NCI-H2081 treated with DMSO at 0.1 percent for 48 hours (cell line): ENCODE measurements around the gene MICU1.
"Not testable (repeated sequence)": the region's sequence is repeated elsewhere in the genome, so short reads cannot be mapped to it uniquely, and the experiment has no call there.

ENCODE experiments used
- DNase-seq: peaks from one replicate; lab custom pipeline; 2025; lab: John Stamatoyannopoulos, UW

The MICU1 gene

DNA sequence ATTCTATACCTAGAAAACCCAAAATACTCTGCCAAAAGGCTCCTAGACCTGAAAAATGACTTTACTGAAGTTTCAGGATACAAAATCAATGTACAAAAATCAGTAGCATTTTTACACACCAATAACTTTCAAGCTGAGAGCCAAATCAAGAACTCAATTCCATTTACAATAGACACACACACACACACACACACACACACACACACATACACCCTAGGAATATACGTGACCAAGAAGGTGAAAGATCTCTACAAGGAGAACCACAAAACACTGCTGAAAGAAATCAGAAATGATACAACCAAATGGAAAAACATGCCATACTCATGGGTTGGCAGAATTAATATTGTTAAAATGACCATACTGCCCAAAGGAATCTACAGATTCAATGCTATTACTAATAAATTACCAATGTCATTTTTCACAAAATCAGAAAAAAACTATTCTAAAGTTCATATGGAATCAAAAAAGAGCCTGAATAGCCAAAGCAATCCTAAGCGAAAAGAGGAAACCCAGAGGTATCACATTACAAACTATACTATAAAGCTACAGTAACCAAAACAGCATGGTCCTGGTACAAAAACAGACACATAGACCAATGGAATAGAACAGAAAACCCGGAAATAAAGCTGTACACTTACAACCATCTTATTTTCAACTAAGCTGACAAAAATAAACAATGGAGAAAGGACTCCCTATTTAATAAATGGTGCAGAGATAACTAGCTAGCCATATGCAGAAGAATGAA lies 122.0 kb downstream of the MICU1 start:
- no peak for DNase-seq

DNA sequence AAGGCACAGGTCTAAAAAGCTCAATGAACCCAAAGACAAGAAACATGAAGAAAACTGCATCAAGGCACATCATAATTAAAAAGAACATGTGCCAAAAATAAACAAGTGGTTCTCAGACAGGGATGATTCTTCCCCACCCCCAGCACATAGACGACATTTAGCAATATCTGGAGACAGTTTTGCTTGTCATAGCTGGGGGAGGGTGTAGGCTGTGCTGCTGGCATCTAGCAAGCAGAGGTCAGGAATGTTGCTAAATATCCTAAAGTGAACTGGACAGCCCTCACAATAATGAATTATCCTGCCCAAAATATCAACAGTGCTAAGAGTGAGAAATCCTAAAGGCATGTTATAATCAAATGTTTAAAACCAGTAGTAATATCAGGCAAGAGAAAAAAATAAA lies 122.6 kb downstream of the MICU1 start:
- no peak for DNase-seq

DNA sequence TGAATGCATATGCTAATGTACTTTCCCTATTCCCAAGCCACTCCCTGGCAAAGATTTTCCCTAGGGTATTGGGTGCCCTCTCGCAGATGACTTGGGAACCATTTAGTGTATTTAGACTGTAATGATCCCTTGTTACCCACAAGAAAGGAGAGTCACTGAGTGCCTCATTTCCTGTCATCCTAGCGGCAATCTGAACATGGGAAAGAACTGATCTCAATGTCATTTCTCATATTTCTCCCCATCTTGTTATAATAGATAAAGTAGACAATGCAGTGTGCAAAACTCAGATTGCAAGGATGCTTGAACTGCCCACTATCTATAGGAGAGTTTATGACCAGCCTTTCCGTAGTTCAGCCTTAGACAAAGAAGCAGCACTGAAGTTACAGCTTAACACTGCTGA lies 123.3 kb downstream of the MICU1 start:
- DNase-seq = no peak

DNA sequence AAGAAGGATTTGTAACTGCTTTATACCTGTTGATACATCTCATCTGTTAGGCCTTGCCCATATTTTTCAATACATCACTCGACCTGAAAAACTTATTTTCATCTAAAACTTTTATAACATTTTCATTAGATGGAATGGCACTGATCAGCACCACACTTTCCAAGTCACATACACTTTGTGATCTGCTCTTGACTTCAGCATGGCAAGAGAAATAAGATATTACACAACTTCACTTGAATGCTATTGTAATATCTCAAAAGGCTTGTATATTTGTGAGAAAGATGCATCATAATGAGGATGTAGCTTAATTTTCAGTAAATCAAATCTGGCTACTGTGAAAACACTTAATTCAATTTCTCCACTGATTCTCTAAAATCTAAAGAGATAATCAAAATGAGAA lies 126.2 kb downstream of the MICU1 start:
- no peak for DNase-seq

DNA sequence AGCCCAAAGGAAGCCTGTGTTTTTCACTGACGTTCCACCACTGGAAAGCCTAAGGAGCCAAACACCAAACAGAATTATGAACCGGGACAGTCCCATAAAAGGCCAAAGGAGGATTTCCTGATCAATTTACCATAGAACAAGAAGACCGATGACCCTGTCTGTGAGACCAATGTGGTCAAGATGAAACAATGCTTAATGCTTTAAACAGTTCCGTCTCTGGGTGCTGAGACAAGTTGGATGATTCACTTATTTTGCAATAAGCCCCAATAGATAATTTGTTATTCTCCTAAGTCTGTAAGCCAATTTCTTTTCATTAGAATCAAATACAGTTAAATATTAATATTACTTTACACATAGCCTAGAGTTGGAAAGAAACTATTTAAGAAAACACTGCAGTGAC lies 134.9 kb downstream of the MICU1 start:
- DNase-seq = no peak

DNA sequence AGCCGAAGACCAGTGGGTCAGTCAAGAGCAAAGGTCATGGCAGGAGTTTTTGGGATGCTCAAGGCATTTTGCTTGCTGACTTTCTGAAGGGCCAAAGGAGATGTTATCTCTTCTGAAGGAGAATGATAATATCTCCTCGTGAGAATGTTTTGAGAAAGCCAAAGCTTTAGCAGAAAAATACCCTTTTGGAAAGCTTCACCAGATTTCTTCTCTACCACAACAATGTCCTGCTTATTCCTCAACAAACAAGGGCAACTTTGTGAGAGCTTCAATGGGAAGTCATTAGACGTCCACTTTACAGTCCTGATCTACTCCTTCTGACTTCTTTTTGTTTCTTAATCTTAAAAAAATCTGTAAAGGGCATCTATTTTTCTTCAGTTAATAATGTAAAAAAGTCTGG lies 138.4 kb downstream of the MICU1 start:
- no peak for DNase-seq

DNA sequence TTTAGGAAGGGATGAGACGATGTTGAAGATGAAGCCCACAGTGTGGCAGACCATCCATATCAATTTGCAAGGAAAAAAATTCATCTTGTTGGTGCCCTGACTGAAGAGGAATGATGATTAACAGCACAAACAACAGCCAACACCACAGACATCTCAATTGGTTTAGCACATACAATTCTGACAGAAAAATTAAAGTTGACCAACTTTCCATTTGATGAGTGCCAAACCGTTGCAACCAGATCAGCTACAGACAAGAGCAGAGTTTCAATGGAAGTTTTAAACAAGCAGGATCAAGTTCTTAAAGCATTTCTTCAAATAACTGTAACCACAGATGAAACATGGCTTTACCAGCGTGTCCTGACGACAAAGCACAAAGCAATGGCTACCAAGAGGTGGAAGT lies 138.8 kb downstream of the MICU1 start:
- DNase-seq = no peak

DNA sequence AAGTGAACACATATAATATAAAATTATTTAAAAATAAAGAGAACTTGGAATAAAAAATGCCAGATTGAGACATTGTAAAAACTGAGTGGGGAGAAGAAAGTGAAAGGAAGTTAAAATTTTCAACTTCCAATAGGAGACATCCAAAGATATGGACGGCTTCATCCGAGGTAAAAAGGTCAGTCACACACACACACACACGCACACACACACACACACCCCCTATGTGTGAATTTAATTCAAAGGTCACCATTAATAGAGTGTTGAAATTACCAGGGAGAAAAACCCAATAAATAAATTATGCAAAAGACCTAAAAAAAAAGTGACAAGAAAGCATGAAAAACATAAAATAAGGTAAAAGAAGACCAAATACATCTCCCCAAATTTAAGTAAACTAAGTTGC lies 140.2 kb downstream of the MICU1 start:
- no peak for DNase-seq

DNA sequence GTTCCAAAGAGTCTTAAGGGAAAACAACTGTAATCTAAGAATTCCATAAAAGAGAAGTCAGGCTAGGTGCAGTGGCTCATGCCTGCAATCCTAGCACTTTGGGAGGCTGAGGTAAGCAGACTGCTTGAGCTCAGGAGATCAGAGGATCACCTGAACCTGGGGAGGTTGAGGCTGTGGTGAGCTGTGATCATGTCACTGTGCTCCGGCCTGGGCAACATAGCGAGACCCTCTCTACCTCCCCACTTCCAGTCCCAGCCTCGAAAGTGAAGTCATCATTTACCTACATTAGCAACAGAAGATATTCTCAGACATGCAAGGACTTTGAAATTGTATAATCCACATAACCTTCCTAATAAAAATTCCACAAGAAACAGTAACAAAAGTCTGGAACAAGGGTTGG lies 141.4 kb downstream of the MICU1 start:
- DNase-seq = no peak

DNA sequence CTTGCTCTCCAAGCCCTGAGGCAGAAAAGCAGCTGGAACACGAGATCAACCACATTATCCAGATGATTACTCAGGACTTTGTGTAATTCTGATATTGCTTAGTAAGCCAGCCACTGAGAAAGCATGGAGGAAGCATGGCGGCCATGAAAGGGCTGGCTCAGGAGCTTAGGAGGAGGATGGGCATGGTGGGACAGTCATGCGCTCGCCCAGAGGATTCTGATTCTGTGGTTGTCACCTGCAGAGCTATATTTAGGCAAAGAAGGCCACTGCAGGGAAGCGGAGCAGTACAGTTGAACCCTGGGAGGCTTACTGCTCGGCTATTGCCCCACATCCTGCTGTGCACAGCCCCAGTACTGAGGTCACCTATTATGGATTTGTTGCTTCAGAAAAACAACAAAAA lies 142.4 kb downstream of the MICU1 start:
- no peak for DNase-seq

DNA sequence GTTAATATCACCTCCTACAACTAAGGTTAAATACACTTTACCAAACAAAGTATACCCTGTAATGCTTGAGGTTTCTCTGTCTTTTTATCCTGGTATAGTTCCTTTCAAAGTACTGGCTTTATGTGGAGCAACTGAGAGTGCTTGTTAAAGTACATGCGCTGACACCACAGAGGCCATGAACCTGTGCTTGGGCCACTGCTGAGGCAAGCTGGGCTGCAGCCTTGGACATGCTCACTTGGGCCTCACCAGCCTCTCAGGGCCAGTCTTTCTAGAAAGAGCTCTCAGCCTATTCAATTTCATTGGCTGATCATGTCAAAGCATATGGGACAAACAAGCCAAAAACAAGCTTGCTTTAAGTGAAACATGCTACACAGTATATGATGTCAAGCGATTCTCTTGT lies 145.0 kb downstream of the MICU1 start:
- DNase-seq = no peak

DNA sequence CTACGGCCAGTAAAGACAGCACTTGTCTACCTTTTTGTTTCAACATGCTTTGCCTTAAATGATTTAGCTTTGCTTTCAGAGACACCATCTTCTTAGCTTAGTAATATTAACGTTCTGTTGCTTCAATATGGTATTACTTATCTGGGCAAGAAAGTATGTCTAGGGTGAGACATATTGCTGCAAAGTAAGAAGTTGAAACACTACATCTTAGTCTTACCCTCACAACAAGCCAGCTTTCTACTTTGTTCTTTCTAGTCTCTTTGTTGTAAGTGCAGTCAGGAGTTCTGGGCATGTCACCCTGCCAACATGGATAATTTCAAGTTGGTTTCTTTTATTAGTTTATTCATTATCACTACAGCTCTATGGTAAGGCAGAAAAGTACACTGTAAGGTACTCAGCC lies 148.4 kb downstream of the MICU1 start:
- DNase-seq = no peak

DNA sequence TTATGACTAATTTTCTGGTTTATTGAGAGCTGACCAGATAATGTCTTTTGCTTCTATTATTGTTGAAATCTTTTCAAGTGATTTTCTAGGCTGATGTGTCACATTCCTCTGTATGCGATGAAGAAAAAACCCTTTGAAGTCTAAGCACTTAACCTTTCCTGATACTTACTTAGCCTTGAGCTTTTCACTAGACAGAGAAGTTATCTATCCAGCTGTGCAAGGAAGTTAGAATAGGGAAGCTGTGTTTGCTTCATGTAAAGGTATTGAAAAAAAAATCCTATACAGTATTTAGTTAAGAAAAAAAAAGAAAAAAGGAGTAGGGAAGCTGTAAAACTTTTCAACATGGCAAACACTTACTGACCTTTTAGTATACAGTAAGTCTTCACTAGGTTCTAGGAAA lies 153.6 kb downstream of the MICU1 start:
- no peak for DNase-seq

DNA sequence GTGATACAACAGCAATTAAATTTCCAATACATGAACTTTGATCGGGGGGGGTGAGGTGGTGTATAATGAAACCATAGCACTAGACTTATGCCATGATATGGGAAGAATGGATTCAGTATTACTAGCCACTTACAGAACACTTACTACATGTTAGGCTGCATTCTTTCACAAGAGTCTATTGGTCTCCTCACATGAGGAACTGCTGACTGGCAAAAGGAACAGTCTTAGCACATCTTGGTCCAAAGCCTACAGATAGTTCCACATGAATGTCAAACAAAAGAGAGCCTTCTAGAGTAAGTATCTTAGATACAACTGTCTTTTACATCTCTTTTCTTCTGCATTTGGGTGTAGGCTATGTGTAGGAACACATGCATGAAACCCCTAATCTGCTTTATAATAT lies 155.2 kb downstream of the MICU1 start:
- no peak for DNase-seq

DNA sequence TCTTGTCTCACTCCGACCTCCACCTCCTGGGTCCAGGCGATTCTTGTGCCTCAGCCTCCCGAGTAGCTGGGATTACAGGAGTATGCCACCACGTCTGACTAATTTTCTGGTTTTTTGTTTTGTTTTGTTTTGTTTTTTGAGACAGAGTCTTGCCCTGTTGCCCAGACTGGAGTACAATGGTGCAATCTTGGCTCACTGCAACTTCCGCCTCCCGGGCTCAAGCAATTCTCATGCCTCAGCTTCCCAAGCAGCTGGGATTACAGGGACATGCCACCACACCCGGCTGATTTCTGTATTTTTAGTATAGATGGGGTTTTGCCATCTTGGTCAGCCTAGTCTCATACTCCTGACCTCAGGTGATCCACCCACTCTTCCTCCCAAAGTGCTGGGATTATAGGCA lies 158.8 kb downstream of the MICU1 start:
- DNase-seq = not testable (repeated sequence)

DNA sequence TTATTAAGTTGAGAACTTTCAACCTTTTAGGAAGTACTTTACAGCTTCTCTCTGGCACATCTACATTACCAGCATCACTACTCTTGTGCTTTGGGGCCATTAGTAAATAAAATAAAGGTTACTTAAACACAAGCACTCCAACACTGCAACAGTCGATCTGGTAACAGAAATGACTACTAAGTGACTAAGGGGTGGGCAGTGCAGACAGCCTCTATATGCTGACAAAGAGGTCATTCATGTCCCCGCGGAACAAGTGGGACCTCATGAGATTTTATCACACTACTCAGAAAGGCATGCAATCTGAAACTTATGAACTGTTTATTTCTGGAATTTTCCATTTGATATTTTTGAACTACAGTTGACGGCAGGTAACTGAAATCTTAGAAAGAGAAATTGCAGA lies 159.9 kb downstream of the MICU1 start:
- no peak for DNase-seq

DNA sequence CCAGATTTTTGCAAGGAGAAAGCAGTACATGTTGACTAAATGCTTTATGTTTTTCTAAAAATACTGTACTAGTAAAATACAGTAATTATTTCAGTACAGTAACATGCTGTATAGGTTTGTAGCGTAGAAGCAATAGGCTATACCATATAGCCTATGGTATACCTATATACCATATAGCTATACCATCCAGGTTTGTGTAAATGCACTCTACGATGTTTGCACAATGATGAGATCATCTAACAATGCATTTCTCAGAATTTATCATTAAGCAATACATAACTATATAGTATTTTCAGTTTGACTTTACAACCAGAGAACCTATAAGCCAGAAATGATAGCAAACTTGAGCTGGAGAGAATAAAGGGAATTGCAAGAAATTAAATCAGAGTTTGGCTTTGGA lies 161.4 kb downstream of the MICU1 start:
- no peak for DNase-seq

DNA sequence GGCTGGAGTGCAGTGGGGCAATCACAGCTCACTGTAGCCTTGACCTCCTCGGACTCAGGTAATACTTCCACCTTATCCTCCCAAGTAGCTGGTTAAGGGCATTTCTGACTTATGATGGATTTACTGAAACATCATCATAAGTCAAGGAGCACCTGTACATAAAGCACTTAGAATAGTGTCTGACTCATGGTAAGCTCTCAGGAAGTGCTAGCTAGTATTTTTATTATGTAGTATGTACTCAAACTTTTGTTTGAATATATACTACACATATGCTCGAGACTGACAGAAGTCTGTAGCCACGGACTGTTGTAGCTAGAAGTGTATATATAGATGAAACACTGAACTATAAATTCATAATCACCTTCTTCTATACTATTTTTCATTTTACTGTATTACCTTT lies 163.6 kb downstream of the MICU1 start:
- DNase-seq = no peak

DNA sequence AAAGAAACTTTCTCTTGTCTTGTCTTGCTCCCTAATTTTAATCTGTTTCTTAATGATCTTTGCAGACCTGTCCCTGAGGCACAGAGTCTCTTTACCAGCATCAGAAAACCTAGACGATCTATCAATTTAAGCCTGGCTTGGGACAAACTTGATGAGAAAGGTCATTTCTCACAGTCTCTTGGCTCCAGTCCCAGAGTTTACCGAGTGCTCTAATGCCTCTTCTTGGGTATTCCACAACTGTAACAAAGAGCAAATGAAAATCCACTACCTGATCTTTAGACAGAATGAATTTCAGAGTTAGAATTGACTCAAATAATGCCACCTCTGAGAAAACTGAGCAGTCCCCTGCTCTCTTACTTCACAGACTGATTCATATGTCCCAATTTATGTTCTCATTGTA lies 164.8 kb downstream of the MICU1 start:
- no peak for DNase-seq

DNA sequence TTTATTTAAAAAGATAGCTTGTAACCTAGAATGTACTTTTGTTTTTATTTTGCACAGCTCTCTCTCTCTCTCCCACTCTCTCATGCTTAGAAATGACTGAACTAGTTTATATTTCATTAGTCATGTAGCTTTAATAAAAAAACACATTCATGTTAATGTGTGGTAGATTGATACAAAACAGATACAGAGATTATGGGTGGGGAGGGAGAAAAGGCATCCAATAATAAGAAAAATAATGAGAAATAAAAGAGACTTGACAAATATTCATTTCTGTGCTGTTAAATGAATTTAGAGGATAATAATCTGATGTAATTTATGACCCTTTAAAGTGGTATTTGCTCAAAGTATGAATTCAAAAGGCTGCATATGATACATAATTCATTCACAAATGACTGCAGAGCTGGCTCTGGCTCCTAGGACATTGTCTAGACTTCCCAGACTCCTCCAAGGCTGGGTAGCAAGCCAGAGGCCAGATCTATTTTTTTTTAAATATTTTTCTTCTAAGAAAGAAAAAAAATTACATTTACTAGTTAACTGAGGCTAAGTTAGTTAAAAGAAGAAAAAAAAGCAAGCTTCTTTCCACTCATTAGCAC lies 165.5 kb downstream of the MICU1 start:
- no peak for DNase-seq

DNA sequence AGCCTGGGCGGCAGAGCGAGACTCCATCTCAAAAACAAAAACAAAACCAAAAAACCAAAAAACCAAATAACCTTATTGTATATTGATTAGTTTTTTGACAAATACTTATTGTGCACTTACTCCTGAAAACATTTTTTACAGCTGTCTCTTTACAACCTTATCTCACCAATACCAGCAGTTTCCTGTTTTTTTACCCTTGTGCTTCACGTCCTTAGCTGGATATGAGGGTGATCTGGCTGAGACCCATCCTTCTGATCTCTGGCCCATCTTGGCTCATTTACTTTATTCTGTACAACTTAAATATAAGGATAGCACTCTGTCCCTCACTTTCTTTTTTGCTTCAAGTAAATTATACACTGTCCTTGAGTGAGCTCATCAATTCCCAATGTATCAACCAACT lies 166.6 kb downstream of the MICU1 start:
- DNase-seq = no peak

DNA sequence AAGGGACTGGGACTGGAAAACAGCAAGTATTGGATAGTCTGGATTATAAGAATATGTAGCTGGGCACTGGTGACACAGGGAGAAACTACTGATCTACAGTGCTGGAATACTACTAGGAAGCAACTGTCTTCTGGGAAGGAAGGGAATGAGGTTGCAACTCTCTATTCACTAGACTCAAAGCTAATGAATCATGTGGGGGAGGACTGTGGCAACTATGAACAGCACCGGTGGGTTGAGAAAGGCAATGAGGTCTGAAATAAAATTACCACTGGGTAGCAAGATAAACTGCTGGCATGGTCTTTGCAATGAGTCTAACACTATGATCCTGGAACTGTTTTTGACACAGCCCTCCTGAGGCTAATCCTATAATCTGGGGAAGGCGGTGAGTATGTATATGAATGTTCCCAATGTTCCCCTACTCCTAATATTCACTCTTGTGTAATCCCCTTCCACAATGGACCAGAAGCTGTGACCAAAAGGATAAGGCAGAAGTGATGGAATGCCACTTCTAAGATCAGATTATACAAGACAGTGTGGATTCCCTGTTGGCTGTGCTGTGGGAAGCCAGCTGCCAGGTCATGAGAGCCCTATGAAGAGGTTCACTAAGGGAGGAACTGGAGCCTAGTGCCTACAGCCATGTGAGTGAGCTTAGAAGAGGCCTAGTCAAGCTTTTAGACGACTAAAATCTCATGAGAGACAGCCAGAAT lies 169.8 kb downstream of the MICU1 start:
- no peak for DNase-seq

DNA sequence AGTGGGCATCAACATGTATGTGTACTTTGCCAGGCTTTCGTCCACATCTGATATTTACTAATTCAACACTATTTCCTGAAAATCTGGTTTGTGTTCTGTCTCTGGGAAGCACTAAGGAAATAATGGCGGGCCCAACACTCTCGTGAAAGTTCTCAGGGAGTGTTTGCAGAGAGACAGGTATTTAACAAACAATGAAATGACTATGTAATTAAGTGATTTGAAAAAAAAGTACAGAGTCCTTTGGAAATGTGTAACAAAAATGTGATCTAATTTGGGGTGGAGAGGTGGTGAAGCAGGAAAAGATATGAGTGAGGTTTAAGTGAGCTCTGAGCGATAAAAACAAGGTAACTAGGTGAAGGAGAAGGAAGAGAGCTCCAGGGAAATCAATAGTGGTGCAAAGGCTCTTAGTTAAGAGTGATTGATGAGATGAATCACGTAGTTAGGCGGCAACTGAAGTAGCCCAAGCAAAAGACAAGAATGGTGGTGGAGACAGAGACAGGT lies 175.9 kb downstream of the MICU1 start:
- no peak for DNase-seq
